H9 (cell line): ENCODE results near the gene HUNK. TPM values are rescaled to one million over a fixed set of nuclear protein-coding genes. Genes with fewer than 3 reads are reported as not detected.

Source experiments
- DNase-seq: peaks from one replicate; pipeline ENCODE4 v3.0.0-alpha.2; 2017
- H2AFZ ChIP-seq: one replicate; pipeline ENCODE4 v1.6.1; 2013; ENCODE audit warnings: mild to moderate bottlenecking, low read length, control low read depth, moderate library complexity
- H2AK5ac ChIP-seq: 2 replicates; pipeline ENCODE4 v1.6.1; 2013; ENCODE audit warnings: low read length, control low read depth, mixed read lengths; ENCODE audit not compliant: insufficient read length
- H2BK120ac ChIP-seq: one replicate; pipeline ENCODE4 v1.6.1; 2013; ENCODE audit warnings: low read depth, mild to moderate bottlenecking, low read length, control low read depth, inconsistent platforms; ENCODE audit not compliant: poor library complexity, severe bottlenecking
- H2BK12ac ChIP-seq: 2 replicates; pipeline ENCODE4 v1.6.1; 2013; ENCODE audit warnings: low read length, control low read depth, mixed read lengths, low read depth; ENCODE audit not compliant: insufficient read length
- H2BK15ac ChIP-seq: 2 replicates; pipeline ENCODE4 v1.6.1; 2013; ENCODE audit warnings: low read depth, low read length, control low read depth
- H2BK20ac ChIP-seq: one replicate; pipeline ENCODE4 v1.6.1; 2013; ENCODE audit warnings: low read depth, mild to moderate bottlenecking, low read length, control low read depth, inconsistent platforms; ENCODE audit not compliant: poor library complexity, severe bottlenecking
- H2BK5ac ChIP-seq: 2 replicates; pipeline ENCODE4 v1.6.1; 2013; ENCODE audit warnings: low read length, control low read depth, mixed read lengths; ENCODE audit not compliant: insufficient read length
- H3K14ac ChIP-seq: 2 replicates; pipeline ENCODE4 v1.6.1; 2013; ENCODE audit warnings: low read length, control low read depth; ENCODE audit not compliant: insufficient read depth
- H3K18ac ChIP-seq: 2 replicates; pipeline ENCODE4 v1.6.1; 2013; ENCODE audit warnings: low read depth, mild to moderate bottlenecking, mixed read lengths, low read length, control low read depth; ENCODE audit not compliant: insufficient read length
- H3K23ac ChIP-seq: 2 replicates; pipeline ENCODE4 v1.6.1; 2013; ENCODE audit warnings: low read length, control low read depth, mixed read lengths, low read depth; ENCODE audit not compliant: insufficient read length
- H3K23me2 ChIP-seq: 2 replicates; pipeline ENCODE4 v1.6.1; 2013; ENCODE audit warnings: low read depth, mild to moderate bottlenecking, mixed read lengths, low read length, control low read depth; ENCODE audit not compliant: insufficient read length, poor library complexity, severe bottlenecking
- H3K27ac ChIP-seq: 2 replicates; pipeline ENCODE4 v1.5.1; 2013; ENCODE audit warnings: low read length, control low read depth, mixed read lengths, low read depth; ENCODE audit not compliant: insufficient read length
- H3K27me3 ChIP-seq: 2 replicates; pipeline ENCODE4 v1.6.1; 2013; ENCODE audit warnings: low read length, control low read depth, inconsistent platforms; ENCODE audit not compliant: insufficient read depth
- H3K4ac ChIP-seq: 2 replicates; pipeline ENCODE4 v1.6.1; 2013; ENCODE audit warnings: low read depth, mild to moderate bottlenecking, control low read depth, inconsistent platforms, low read length, moderate library complexity
- H3K4me1 ChIP-seq: 2 replicates; pipeline ENCODE4 v1.6.1; 2013; ENCODE audit warnings: low read length, control low read depth, inconsistent platforms; ENCODE audit not compliant: insufficient read depth
- H3K4me2 ChIP-seq: 2 replicates; pipeline ENCODE4 v1.6.1; 2013; ENCODE audit warnings: low read length, control low read depth, mixed read lengths; ENCODE audit not compliant: insufficient read length, insufficient read depth
- H3K56ac ChIP-seq: 2 replicates; pipeline ENCODE4 v1.6.1; 2013; ENCODE audit warnings: low read depth, mild to moderate bottlenecking, mixed read lengths, low read length, control low read depth; ENCODE audit not compliant: insufficient read length
- H3K79me1 ChIP-seq: 2 replicates; pipeline ENCODE4 v1.6.1; 2013; ENCODE audit warnings: low read depth, mild to moderate bottlenecking, moderate library complexity, low read length, control low read depth, inconsistent platforms; ENCODE audit not compliant: insufficient read depth, poor library complexity, severe bottlenecking
- H3K79me2 ChIP-seq: 2 replicates; pipeline ENCODE4 v1.6.1; 2013; ENCODE audit warnings: low read length, control low read depth, inconsistent platforms; ENCODE audit not compliant: insufficient read depth
- H3K9ac ChIP-seq: 2 replicates; pipeline ENCODE4 v1.6.1; 2013; ENCODE audit warnings: low read length, control low read depth, mixed read lengths; ENCODE audit not compliant: insufficient read length; ENCODE audit errors: extremely low read depth
- H3K9me3 ChIP-seq: one replicate; pipeline ENCODE4 v1.6.1; 2013; ENCODE audit warnings: low read depth, low read length, inconsistent platforms; ENCODE audit not compliant: control insufficient read depth
- H3T11ph ChIP-seq: one replicate; pipeline ENCODE4 v1.6.1; 2013; ENCODE audit warnings: mild to moderate bottlenecking, low read length, control low read depth, inconsistent platforms
- H4K20me1 ChIP-seq: one replicate; pipeline ENCODE4 v1.6.1; 2013; ENCODE audit not compliant: control insufficient read depth, insufficient read length, insufficient read depth
- H4K5ac ChIP-seq: 2 replicates; pipeline ENCODE4 v1.6.1; 2013; ENCODE audit warnings: low read depth, mild to moderate bottlenecking, mixed read lengths, low read length, control low read depth; ENCODE audit not compliant: insufficient read length
- H4K8ac ChIP-seq: replicated peaks from 2 replicates; pipeline ENCODE4 v1.6.1; 2013; ENCODE audit warnings: low read length, control low read depth, mixed read lengths, low read depth; ENCODE audit not compliant: insufficient read length
- H4K91ac ChIP-seq: 2 replicates; pipeline ENCODE4 v1.6.1; 2013; ENCODE audit warnings: low read depth, mild to moderate bottlenecking, moderate library complexity, mixed read lengths, low read length, control low read depth; ENCODE audit not compliant: insufficient read length
- H3K27ac Mint-ChIP-seq, 3 experiments: 2 replicates in 2 of 3; 3 replicates in 1 of 3; pipeline ENCODE4 v1.8.0; 2020 to 2021; ENCODE audit warnings: mixed read lengths in 3 of 3, mild to moderate bottlenecking in 1 of 3, moderate library complexity in 1 of 3
- H3K27me3 Mint-ChIP-seq: 2 replicates; pipeline ENCODE4 v1.8.0; 2021; ENCODE audit warnings: low read depth, mild to moderate bottlenecking, moderate library complexity, mixed read lengths
- H3K36me3 Mint-ChIP-seq, 3 experiments: 2 replicates in 2 of 3; 3 replicates in 1 of 3; pipeline ENCODE4 v1.8.0; 2020 to 2021; ENCODE audit warnings: low read depth in 3 of 3, mixed read lengths in 3 of 3; ENCODE audit not compliant: insufficient read depth in 1 of 3
- H3K4me1 Mint-ChIP-seq, 2 experiments: 2 replicates each; pipeline ENCODE4 v1.8.0; 2020; ENCODE audit warnings: mixed read lengths in 2 of 2
- H3K4me3 Mint-ChIP-seq, 2 experiments: 2 replicates in 1 of 2; 3 replicates in 1 of 2; pipeline ENCODE4 v1.8.0; 2020 to 2021; ENCODE audit warnings: mild to moderate bottlenecking in 2 of 2, mixed read lengths in 2 of 2, moderate library complexity in 1 of 2
- H3K9me3 Mint-ChIP-seq, 2 experiments: 2 replicates in 1 of 2; 3 replicates in 1 of 2; pipeline ENCODE4 v1.8.0; 2020; ENCODE audit warnings: mild to moderate bottlenecking in 2 of 2, mixed read lengths in 2 of 2, moderate library complexity in 1 of 2
- WGBS: extraction: QIAGEN DNeasy Blood & Tissue Kit; methylation state at CpG from one replicate; pipeline ENCODE4 v1.1.7; 2013; ENCODE audit warnings: missing lambda C conversion rate, low lambda C conversion rate, mixed read lengths; ENCODE audit not compliant: insufficient read length; ENCODE audit errors: extremely low coverage; 5-methylcytosine and 5-hydroxymethylcytosine counted together
- total RNA-seq: library from RNA; stranded (reverse); gene quantifications from 2 replicates; pipeline ENCODE4 v1.2.1, GENCODE V29; 2021
- TF ChIP-seq, protein P1 (sequence below): fragments of 200-600 bp; sonication (generic); conservative IDR thresholded peaks from 3 replicates; pipeline ENCODE4 v1.8.0; 2021; ENCODE audit warnings: antibody characterized with exemption, mild to moderate bottlenecking

Gene HUNK
- total RNA-seq, 1 experiment from 2014 or later: 5.8 TPM

DNA sequence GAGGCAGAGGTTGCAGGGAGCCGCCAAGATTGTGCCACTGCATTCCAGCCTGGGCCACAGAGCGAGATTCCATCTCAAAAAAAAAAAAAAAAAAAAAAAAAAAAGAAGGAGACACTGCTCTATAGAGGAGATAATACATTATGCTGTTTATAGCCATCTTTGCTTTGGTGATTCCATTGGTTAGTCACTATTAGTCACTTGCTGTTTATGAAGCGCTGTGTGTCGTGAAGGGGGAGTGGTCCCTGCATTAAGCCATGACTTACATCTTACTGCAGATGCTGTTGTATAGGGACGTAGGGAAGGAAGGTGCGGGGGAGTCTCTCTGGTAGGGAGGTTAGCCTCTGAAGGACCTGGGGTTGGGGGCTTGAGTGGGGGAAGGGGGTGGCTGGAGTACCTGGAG, 48.3 kb downstream of the HUNK start:
- H3K36me3 Mint-ChIP-seq: peaks cover 16 to 31% (median 18%) of the 10 kb centered on the region in 3 experiments
- WGBS: no CpG with 5 or more reads among the region's 6 CpGs
- H2AK5ac ChIP-seq: no peak overlapping the region

More for the DNA sequence above, 48.3 kb downstream of the HUNK start:
- Histone ChIP-seq H4K8ac (no peak overlapping the region), H3K14ac (no peak overlapping the region), H2BK5ac (no peak overlapping the region), H2BK15ac (no peak overlapping the region), H3K4me1 (no peaks in the 10 kb centered on the region), H3K79me2 (no peaks in the 10 kb centered on the region), H4K20me1 (no peaks in the 10 kb centered on the region), H3K27me3 (no peaks in the 10 kb centered on the region; the same call in 1 of the 2 replicates), H3K23me2 (no peaks in the 10 kb centered on the region), H3K18ac (no peak overlapping the region), H2BK12ac (no peak overlapping the region), H4K91ac (no peak overlapping the region), H3K23ac (no peak overlapping the region), H3K56ac (no peak overlapping the region), H3T11ph (no peak overlapping the region), H3K9me3 (no peaks in the 10 kb centered on the region), H2BK20ac (no peak overlapping the region), H4K5ac (no peak overlapping the region), H3K4me2 (no peak overlapping the region), H3K4ac (no peak overlapping the region), H2BK120ac (no peak overlapping the region), H3K79me1 (no peaks in the 10 kb centered on the region), H2AFZ (no peak overlapping the region), H3K9ac (no peak overlapping the region), H3K27ac (no peak overlapping the region)
- TF ChIP-seq, protein P1, sequence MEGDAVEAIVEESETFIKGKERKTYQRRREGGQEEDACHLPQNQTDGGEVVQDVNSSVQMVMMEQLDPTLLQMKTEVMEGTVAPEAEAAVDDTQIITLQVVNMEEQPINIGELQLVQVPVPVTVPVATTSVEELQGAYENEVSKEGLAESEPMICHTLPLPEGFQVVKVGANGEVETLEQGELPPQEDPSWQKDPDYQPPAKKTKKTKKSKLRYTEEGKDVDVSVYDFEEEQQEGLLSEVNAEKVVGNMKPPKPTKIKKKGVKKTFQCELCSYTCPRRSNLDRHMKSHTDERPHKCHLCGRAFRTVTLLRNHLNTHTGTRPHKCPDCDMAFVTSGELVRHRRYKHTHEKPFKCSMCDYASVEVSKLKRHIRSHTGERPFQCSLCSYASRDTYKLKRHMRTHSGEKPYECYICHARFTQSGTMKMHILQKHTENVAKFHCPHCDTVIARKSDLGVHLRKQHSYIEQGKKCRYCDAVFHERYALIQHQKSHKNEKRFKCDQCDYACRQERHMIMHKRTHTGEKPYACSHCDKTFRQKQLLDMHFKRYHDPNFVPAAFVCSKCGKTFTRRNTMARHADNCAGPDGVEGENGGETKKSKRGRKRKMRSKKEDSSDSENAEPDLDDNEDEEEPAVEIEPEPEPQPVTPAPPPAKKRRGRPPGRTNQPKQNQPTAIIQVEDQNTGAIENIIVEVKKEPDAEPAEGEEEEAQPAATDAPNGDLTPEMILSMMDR: no peak
- H3K4me1 Mint-ChIP-seq: peaks cover 0 to 2% of the 10 kb centered on the region in 2 experiments; a peak in 1 of 4 replicates
- H3K9me3 Mint-ChIP-seq: peaks cover 10 to 14% of the 10 kb centered on the region in 2 experiments
- DNase-seq: no peak
- no peaks in the 10 kb centered on the region; the same call in 1 of the 2 replicates for H3K27me3 Mint-ChIP-seq
- no peak overlapping the region for H3K4me3 Mint-ChIP-seq
- H3K27ac Mint-ChIP-seq: no peak overlapping the region; a peak in 1 of 7 replicates
